Neuron (in vitro differentiated cells): Measurements from ENCODE around the gene NR2F1-AS1.

Experiments used
- H2AFZ ChIP-seq: one replicate; pipeline ENCODE4 v1.6.1; 2013; ENCODE audit warnings: low read depth, mild to moderate bottlenecking, inconsistent platforms, low read length, moderate library complexity
- H3K27me3 ChIP-seq: one replicate; pipeline ENCODE4 v1.6.1; 2013; ENCODE audit warnings: low read length; ENCODE audit not compliant: insufficient read depth
- H3K36me3 ChIP-seq: one replicate; pipeline ENCODE4 v1.6.1; 2013; ENCODE audit warnings: low read length; ENCODE audit not compliant: insufficient read depth
- H3K4me1 ChIP-seq: one replicate; pipeline ENCODE4 v1.6.1; 2013; ENCODE audit warnings: low read length; ENCODE audit not compliant: insufficient read depth
- H3K4me3 ChIP-seq: 2 replicates; pipeline ENCODE4 v1.5.1; 2013; ENCODE audit warnings: mild to moderate bottlenecking, low read length, moderate library complexity
- H3K9me3 ChIP-seq: one replicate; pipeline ENCODE4 v1.6.1; 2013; ENCODE audit warnings: low read length

NR2F1-AS1 gene

DNA sequence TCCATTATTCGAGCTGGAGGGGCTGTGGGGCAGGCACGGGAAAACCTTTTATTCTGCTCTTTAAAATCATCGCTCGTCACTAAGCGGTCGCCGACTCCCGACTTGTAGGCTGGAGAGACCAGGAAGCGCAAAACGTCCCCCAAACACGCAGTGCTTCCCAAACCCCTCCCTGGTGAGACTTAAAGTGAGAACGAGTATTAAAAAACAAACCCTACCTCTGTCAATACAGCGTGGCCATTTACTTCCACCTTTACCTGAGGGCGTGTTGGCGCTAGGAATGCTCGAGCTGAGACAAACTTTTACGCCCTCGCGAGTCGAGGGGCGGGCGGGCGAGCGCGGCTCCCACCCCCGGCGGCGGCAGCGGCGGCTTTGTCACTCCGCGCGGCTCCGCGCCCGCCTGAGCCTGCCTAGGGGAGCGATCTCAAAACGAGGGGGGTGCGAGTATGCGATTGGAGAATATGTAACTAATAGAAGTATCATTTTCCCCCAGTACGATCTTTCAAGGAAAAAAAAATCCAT is at the start of gene NR2F1-AS1:
NR2F1-AS1 (minus strand) TSS at position 293 of the 519 bp plus-strand sequence.
- Histone ChIP-seq H2AFZ (no peak within 1 kb of the TSS), H3K9me3 (no peaks in the 10 kb centered on the region), H3K36me3 (peaks cover 8% of the 10 kb centered on the region), H3K4me3 (peak within 1 kb of the TSS; percentile 85), H3K27me3 (no peaks in the 10 kb centered on the region), H3K4me1 (peaks cover 32% of the 10 kb centered on the region)

GRCh38 chr5:93626801-93627200 is 45.8 kb upstream of the NR2F1-AS1 start:
- H3K27me3 ChIP-seq = no peaks in the 10 kb centered on the region
- no peak overlapping the region for H3K4me3 ChIP-seq
- no peaks in the 10 kb centered on the region for H3K9me3 ChIP-seq
- H3K4me1 ChIP-seq = peaks cover 14% of the 10 kb centered on the region
- no peaks in the 10 kb centered on the region for H3K36me3 ChIP-seq
- H2AFZ ChIP-seq = no peak overlapping the region

- H3K4me3 ChIP-seq = no peak overlapping the region
- H3K4me1 ChIP-seq = peaks cover 38% of the 10 kb centered on the region
- H3K36me3 ChIP-seq = no peaks in the 10 kb centered on the region
- H3K27me3 ChIP-seq = no peaks in the 10 kb centered on the region
- no peak overlapping the region for H2AFZ ChIP-seq
- no peaks in the 10 kb centered on the region for H3K9me3 ChIP-seq
Observed at GRCh38 chr5:93623153-93623552, 42.1 kb upstream of the NR2F1-AS1 start.

GRCh38 chr5:93622240-93622885 is 41.3 kb upstream of the NR2F1-AS1 start:
- H3K27me3 ChIP-seq = no peaks in the 10 kb centered on the region
- no peaks in the 10 kb centered on the region for H3K36me3 ChIP-seq
- peak overlapping the region; percentile 71 for H3K4me3 ChIP-seq
- no peaks in the 10 kb centered on the region for H3K9me3 ChIP-seq
- peaks cover 45% of the 10 kb centered on the region for H3K4me1 ChIP-seq
- no peak overlapping the region for H2AFZ ChIP-seq

DNA sequence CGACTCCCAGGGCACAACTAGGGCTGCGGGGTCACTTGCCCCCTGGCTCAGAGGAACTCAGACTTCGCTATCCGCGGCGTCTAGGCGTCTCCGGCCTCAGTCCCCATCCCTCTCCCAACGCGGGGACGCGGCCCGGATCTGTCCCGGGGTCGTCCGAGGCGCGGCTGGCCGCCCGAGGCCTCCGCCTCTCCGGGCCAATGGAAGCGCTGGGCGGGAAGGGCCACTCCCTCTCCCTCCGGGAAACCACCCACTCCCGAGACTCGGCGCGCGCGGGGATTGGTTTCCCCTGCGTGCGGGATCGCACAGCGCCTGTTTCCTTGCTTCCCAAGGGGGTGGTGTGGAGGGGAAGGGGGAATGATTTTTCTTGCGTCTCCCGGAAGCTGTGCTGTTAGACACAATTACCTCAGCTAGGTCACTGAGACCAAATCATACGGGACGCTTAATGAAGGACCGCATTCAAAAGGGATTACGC is 40.3 kb upstream of the NR2F1-AS1 start:
- H3K4me1 ChIP-seq = peaks cover 55% of the 10 kb centered on the region
- no peaks in the 10 kb centered on the region for H3K9me3 ChIP-seq
- no peaks in the 10 kb centered on the region for H3K27me3 ChIP-seq
- H2AFZ ChIP-seq = peak overlapping the region; percentile 31
- H3K4me3 ChIP-seq = peak overlapping the region; percentile 71
- H3K36me3 ChIP-seq = peaks cover 5% of the 10 kb centered on the region

GRCh38 chr5:93620487-93621326 is 39.7 kb upstream of the NR2F1-AS1 start:
- peaks cover 7% of the 10 kb centered on the region for H3K36me3 ChIP-seq
- H3K4me1 ChIP-seq = peaks cover 61% of the 10 kb centered on the region
- no peaks in the 10 kb centered on the region for H3K27me3 ChIP-seq
- no peak overlapping the region for H2AFZ ChIP-seq
- H3K4me3 ChIP-seq = peak overlapping the region; percentile 71
- no peaks in the 10 kb centered on the region for H3K9me3 ChIP-seq

DNA sequence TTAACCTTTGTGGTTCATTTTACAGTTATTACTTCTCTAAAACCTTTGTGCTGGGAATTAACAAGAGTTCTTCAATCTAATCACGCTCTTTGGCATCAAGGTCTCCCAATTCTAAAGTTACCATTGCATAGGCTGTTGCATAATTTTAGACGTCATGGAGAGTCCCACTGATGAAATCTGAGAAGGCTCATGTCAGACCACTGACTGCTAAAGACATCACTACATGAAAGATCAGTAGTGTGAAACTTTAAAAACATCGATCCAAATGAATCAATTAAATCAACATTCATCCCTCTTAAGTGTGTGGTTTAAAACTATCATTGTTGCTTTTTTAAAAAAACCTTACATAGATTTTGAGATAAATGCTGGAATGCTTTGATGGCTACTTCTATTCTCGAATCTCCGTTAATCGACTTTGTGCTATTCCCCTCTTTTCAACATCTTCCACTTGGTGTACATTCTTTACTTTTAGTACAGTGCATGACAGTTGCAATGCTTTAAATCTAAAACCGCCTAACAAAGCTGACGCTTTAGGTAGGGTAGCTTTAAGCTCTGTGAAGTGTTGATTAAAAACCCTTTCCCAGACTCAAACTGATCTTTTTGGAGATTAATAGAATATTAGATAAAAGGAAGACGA is 35.6 kb upstream of the NR2F1-AS1 start:
- Histone ChIP-seq H3K4me1 (peaks cover 86% of the 10 kb centered on the region), H3K9me3 (no peaks in the 10 kb centered on the region), H3K4me3 (no peak overlapping the region), H3K27me3 (no peaks in the 10 kb centered on the region), H3K36me3 (peaks cover 13% of the 10 kb centered on the region), H2AFZ (no peak overlapping the region)

- H3K4me3 ChIP-seq = peak overlapping the region; percentile 41
- peaks cover 18% of the 10 kb centered on the region for H3K36me3 ChIP-seq
- H3K4me1 ChIP-seq = peaks cover 95% of the 10 kb centered on the region
- no peak overlapping the region for H2AFZ ChIP-seq
- no peaks in the 10 kb centered on the region for H3K9me3 ChIP-seq
- H3K27me3 ChIP-seq = no peaks in the 10 kb centered on the region
Observed at GRCh38 chr5:93612855-93613243, 31.8 kb upstream of the NR2F1-AS1 start.

DNA sequence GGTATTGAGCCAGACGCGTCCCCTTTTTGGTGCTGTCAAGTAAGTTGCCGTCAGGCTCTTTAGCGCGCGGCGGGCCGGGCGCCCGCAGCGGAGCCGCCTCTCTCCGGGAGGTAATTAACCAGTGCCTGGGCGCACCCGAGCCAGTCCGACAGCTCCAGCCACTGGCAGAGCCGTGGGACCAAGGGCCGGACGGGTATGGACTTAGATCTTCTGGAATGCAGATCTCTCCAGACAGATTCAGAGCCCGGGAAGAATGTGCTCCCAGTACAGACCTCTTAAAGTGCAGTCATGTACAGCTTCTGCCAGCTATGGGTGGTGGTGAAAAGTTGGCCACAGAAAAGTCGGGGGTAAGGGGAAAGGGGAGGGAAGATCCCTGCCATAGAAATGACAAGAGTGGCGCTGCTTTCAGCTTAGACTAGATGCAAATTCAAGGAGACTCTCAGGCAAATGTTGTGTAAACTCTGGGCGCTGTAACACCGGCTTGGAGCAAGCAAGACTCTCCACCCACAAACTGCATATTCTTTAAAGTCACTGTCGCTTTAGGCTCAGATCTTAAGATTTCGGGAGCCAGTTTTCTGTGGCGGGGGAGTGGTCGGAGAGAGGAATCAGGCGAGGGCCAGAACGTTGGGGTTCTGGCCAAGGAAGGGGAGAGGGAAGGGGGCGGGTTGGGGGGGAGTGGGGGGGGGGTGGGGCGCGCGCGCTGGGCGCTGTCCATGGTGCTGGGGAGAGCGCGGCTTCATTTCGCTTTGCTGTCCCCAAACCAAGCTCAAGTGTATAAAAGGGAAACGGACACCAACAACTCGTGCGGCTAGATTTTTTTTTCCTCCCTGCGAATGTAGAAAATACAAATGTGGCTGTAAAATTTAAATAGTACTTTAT is 31.2 kb upstream of the NR2F1-AS1 start:
- H3K27me3 ChIP-seq = no peaks in the 10 kb centered on the region
- H3K36me3 ChIP-seq = peaks cover 18% of the 10 kb centered on the region
- peak overlapping the region; percentile 49 for H3K4me3 ChIP-seq
- H3K9me3 ChIP-seq = no peaks in the 10 kb centered on the region
- peaks cover 96% of the 10 kb centered on the region for H3K4me1 ChIP-seq
- no peak overlapping the region for H2AFZ ChIP-seq

DNA sequence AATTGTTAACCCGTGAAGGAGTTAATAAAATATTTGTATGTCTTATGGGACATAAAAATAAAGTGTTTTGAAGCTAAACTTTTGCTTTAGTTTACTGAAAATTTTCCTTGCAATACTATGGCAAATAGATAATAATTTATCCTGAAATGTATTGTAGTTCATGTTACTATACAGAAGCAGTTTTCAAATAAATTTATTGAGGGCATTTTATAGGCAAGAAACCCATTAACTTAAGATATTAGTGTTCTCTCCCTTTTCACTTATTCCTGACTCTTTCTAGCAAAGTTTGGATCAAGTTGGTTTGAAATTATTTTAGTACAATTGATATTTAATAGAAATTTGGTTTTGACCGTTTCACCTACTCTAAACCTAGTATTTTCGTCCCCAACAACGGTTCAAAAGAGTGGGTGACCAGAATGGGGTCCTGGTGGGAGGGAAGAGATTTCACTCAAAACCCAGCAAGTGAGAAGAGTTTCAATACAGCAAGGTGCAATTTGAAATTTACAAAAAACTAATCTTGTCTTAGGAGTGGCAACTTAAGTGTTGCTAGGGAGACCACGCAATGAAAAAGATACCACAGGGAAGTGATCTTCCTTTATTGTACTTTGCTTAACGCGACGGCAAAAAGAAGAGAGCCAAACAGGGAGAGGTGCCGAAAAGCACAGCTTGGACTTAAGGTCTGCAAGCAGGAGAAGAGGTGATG is 30.4 kb upstream of the NR2F1-AS1 start:
- Histone ChIP-seq H3K4me3 (peak overlapping the region; percentile 49), H3K36me3 (peaks cover 13% of the 10 kb centered on the region), H2AFZ (no peak overlapping the region), H3K4me1 (peaks cover 97% of the 10 kb centered on the region), H3K9me3 (no peaks in the 10 kb centered on the region), H3K27me3 (no peaks in the 10 kb centered on the region)

DNA sequence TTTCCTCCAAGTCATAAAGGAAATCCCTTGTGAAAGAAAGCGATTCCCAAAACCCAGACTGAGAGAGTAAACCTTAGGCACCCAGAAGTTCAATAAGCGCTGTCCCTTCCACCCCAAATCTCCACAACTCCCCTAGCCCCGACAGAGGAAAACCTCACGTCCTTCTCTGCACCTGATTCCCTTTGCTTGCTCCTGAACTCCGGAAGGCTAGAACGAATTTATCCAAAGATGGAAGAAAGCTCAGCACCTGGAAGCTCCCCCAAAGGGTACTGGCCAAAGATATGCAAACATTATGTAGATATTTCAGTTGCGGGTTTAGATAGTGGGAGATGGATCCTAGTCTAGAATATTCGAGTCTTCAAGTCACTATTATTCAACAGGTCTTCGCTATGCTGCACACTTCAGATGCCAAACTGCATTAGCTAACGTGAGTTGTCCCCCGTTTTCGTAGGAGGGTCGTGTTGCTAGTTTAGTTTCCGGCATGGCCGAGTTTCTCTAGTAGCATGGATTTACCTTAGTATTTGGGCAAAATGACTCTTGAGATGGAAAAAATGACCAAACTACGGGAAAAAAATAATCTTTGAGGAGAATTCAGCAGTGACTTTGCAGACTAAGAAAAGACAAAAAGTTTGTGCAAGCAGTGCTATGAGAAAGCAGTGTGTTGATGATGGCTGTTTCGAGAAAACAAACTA is 29.7 kb upstream of the NR2F1-AS1 start:
- Histone ChIP-seq H3K36me3 (peaks cover 13% of the 10 kb centered on the region), H3K27me3 (no peaks in the 10 kb centered on the region), H3K4me1 (peaks cover 97% of the 10 kb centered on the region), H3K4me3 (no peak overlapping the region), H3K9me3 (no peaks in the 10 kb centered on the region), H2AFZ (no peak overlapping the region)
